HEK293T (cell line): Measurements from ENCODE around the gene DLX4.

Experiments used
- CTCF ChIA-PET: fragments of 350-600 bp; formaldehyde crosslinking; extraction: SDS; loops from one replicate; lab custom pipeline; 2021; ENCODE audit warnings: antibody characterized with exemption, inconsistent platforms; lab: Yijun Ruan, JAX
- POLR2A ChIA-PET: fragments of 350-600 bp; formaldehyde crosslinking; extraction: SDS; loops from one replicate; lab custom pipeline; 2020; ENCODE audit warnings: antibody characterized with exemption, inconsistent platforms; lab: Yijun Ruan, JAX
- DNase-seq: peaks from one replicate; pipeline ENCODE4 v3.0.0; 2012; ENCODE audit warnings: mixed read lengths; ENCODE audit errors: extremely low spot score
- ARNT ChIP-seq: fragments of 450-650 bp; IDR thresholded peaks from 2 replicates; pipeline ENCODE4 v1.6.1; 2017; ENCODE audit warnings: mild to moderate bottlenecking
- BHLHE40 ChIP-seq: fragments of 450-650 bp; IDR thresholded peaks from 2 replicates; pipeline ENCODE4 v1.6.1; 2016; ENCODE audit warnings: mild to moderate bottlenecking, moderate library complexity, borderline replicate concordance
- CTBP1 ChIP-seq: fragments of 450-650 bp; IDR thresholded peaks from 2 replicates; pipeline ENCODE4 v1.6.1; 2016; ENCODE audit warnings: borderline replicate concordance
- ELF4 ChIP-seq: fragments of 450-650 bp; IDR thresholded peaks from 2 replicates; pipeline ENCODE4 v1.6.1; 2017; ENCODE audit warnings: antibody characterized with exemption
- FOXA1 ChIP-seq: fragments of 450-650 bp; IDR thresholded peaks from 2 replicates; pipeline ENCODE4 v1.6.1; 2016; ENCODE audit warnings: mild to moderate bottlenecking
- FOXK2 ChIP-seq: fragments of 450-650 bp; IDR thresholded peaks from 2 replicates; pipeline ENCODE4 v1.6.1; 2016; ENCODE audit warnings: mild to moderate bottlenecking
- FOXM1 ChIP-seq: fragments of 450-650 bp; IDR thresholded peaks from 2 replicates; pipeline ENCODE4 v1.6.1; 2017; ENCODE audit warnings: mild to moderate bottlenecking, borderline replicate concordance
- HDGF ChIP-seq: fragments of 450-650 bp; IDR thresholded peaks from 2 replicates; pipeline ENCODE4 v1.6.1; 2017; ENCODE audit warnings: antibody characterized with exemption, borderline replicate concordance
- L3MBTL2 ChIP-seq: fragments of 450-650 bp; conservative IDR thresholded peaks from 2 replicates; pipeline ENCODE4 v1.6.1; 2016; ENCODE audit warnings: mild to moderate bottlenecking
- LEF1 ChIP-seq: fragments of 450-650 bp; IDR thresholded peaks from 2 replicates; pipeline ENCODE4 v1.6.1; 2017; ENCODE audit warnings: mild to moderate bottlenecking, borderline replicate concordance
- NFRKB ChIP-seq: fragments of 450-650 bp; IDR thresholded peaks from 2 replicates; pipeline ENCODE4 v1.6.1; 2016; ENCODE audit warnings: mild to moderate bottlenecking, moderate library complexity
- PKNOX1 ChIP-seq: fragments of 450-650 bp; IDR thresholded peaks from 2 replicates; pipeline ENCODE4 v1.6.1; 2016
- SP1 ChIP-seq: fragments of 450-650 bp; IDR thresholded peaks from 2 replicates; pipeline ENCODE4 v1.6.1; 2017
- SUZ12 ChIP-seq: fragments of 450-650 bp; IDR thresholded peaks from 2 replicates; pipeline ENCODE4 v1.6.1; 2016; ENCODE audit warnings: mild to moderate bottlenecking
- TARDBP ChIP-seq: fragments of 450-650 bp; IDR thresholded peaks from 2 replicates; pipeline ENCODE4 v1.6.1; 2016
- ZNF384 ChIP-seq: fragments of 450-650 bp; IDR thresholded peaks from 2 replicates; pipeline ENCODE4 v1.6.1; 2016

Gene DLX4

GRCh38 chr17:49997773-49998703, 29.0 kb downstream of the DLX4 start:
- CTCF ChIA-PET: interaction anchor here (0.7 to 5.7 kb wide), 26 partner anchors 23 to 442 kb away, joined by 3 to 72 read pairs (median 4); partner anchors contain the start of gene ITGA3
- POLR2A ChIA-PET: no interaction called here
- peak; percentile 91 for DNase-seq
- TF ChIP-seq FOXM1: no peak
- no peak for TF ChIP-seq FOXK2
- TF ChIP-seq SUZ12: no peak
- TF ChIP-seq ELF4: peak; percentile 98

DNA sequence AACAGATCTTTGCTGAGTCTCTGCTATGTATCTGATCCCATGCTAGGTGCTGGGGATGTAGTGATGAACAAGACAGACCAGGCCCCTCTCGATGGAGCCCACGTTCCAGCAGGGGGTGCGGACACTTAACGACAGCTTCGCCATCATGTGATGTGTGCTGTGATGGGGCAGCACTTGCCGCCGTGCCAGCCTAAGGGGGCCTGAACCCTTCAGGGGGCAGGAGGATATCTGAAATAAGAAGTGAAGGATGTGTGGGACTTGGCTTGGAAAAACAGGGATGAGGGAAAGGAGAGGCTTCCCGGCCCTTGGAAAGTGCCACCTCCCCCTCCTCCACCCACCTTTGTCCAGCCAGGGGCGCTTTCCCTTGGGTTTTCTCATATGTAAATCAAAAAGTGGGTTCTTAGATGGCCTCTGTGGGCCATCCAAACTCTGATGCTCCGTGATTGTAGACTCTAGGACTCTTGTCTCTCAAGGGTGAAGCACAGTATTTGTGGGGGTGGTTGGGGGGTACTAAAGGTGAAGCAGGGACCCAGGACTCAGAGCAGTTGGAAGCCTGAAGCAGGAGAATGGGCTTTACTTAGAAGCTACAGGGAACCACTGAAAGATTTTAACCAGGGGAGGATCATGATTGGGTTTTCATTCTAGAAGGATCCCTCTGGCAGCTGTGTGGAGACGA, 30.0 kb downstream of the DLX4 start:
- DNase-seq: no peak
- ChIA-PET POLR2A (no interaction called here), CTCF (interaction anchor here (0.6 to 5.7 kb wide), 18 partner anchors 24 to 442 kb away, joined by 3 to 72 read pairs (median 6); partner anchors contain the start of gene ITGA3)
- no peak for TF ChIP-seq BHLHE40
- no peak for TF ChIP-seq ELF4
- no peak for TF ChIP-seq ZNF384
- TF ChIP-seq NFRKB: no peak
- no peak for TF ChIP-seq FOXM1
- no peak for TF ChIP-seq SUZ12

- ChIA-PET POLR2A (no interaction called here), CTCF (no interaction called here)
- TF ChIP-seq L3MBTL2 (no peak), HDGF (no peak), BHLHE40 (no peak), TARDBP (no peak), ARNT (no peak), CTBP1 (no peak), ELF4 (no peak), LEF1 (no peak), ZNF384 (no peak)
- peak; percentile 3 for DNase-seq
These were observed 34.9 kb downstream of the DLX4 start for GRCh38 chr17:50003911-50004310.

- no peak for DNase-seq
- ChIA-PET CTCF (interaction anchor here (0.7 to 2.2 kb wide), 2 partner anchors 85 to 575 kb away, joined by 3 to 4 read pairs; no protein-coding TSS in a partner anchor), POLR2A (no interaction called here)
- TF ChIP-seq LEF1: no peak
- no peak for TF ChIP-seq SP1
- TF ChIP-seq FOXM1: no peak
- no peak for TF ChIP-seq PKNOX1
- TF ChIP-seq L3MBTL2: no peak
- no peak for TF ChIP-seq NFRKB
- no peak for TF ChIP-seq ZNF384
- no peak for TF ChIP-seq SUZ12
- no peak for TF ChIP-seq ELF4
- no peak for TF ChIP-seq BHLHE40
- no peak for TF ChIP-seq FOXA1
These were observed 40.3 kb downstream of the DLX4 start for GRCh38 chr17:50009282-50009681.

- POLR2A ChIA-PET: no interaction called here
- CTCF ChIA-PET: no interaction called here
These were observed 44.1 kb downstream of the DLX4 start for GRCh38 chr17:50013079-50013478.

DNA sequence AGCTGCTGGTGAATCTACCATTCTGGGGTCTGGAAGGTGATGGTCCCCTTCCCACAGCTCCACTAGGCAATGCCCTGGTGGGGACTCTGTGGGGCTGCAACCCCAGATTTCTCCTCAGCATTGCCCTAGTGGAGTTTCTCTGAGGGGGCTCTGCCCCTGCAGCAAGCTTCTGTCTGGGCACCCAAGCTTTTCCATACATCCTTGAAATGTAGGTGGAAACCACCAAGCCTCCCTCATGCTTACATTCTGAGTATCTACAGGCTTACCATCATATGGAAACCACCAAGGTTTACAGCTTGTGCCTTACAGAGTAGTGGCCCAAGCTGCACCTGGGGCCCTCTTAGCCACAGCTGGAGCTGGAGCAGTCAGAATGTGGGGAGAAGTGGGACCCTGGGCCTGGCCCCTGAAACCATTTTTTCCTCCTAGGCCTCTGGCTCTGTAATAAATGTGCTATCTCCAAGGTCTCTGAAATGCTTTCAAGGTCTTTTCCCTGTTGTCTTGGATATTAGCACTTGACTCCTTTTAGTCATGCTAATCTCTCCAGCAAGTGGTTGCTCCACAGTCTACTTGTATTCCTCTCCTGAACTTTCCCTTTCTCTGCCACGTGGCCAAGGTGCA, 45.6 kb downstream of the DLX4 start:
- no peak for TF ChIP-seq SP1
- no peak for TF ChIP-seq FOXK2
- TF ChIP-seq L3MBTL2: no peak
- TF ChIP-seq ARNT: no peak
- no peak for TF ChIP-seq NFRKB
- ChIA-PET POLR2A (no interaction called here), CTCF (no interaction called here)
- DNase-seq: no peak

More at GRCh38 chr17:50013079-50013478, 44.1 kb downstream of the DLX4 start:
- no peak for DNase-seq
- TF ChIP-seq SP1: no peak
- TF ChIP-seq L3MBTL2: no peak
- no peak for TF ChIP-seq SUZ12

GRCh38 chr17:50015146-50015545, 46.2 kb downstream of the DLX4 start:
- ChIA-PET POLR2A (no interaction called here), CTCF (no interaction called here)
- TF ChIP-seq BHLHE40 (no peak), CTBP1 (no peak), FOXM1 (no peak), NFRKB (no peak)
- DNase-seq: no peak

GRCh38 chr17:50018909-50019308, 49.9 kb downstream of the DLX4 start:
- TF ChIP-seq FOXM1 (no peak), LEF1 (no peak), SP1 (no peak), CTBP1 (no peak), FOXK2 (no peak), BHLHE40 (no peak), L3MBTL2 (no peak), HDGF (no peak), NFRKB (no peak), ELF4 (no peak), PKNOX1 (no peak), TARDBP (no peak), ARNT (no peak), ZNF384 (no peak), FOXA1 (no peak), SUZ12 (no peak)
- DNase-seq: no peak
- POLR2A ChIA-PET: no interaction called here
- CTCF ChIA-PET: interaction anchor here (2.4 kb wide), 1 partner anchor 75 kb away, joined by 6 read pairs; the partner anchor contains the start of gene PDK2
